SJCRH30 (cell line): ENCODE measurements around the gene HUS1. TPM values are rescaled to one million over a fixed set of nuclear protein-coding genes. Genes with fewer than 3 reads are reported as not detected.

Experiments used
- DNase-seq, 2 experiments: peaks; one replicate each; pipeline ENCODE4 v3.0.0-alpha.2; 2015 to 2020
- H3K27ac ChIP-seq: fragments of 250-450 bp; sonication (Bioruptor Pico); 2 replicates; pipeline ENCODE4 v1.5.1; 2020; ENCODE audit warnings: mild to moderate bottlenecking, moderate library complexity
- H3K27me3 ChIP-seq: fragments of 250-450 bp; sonication (Bioruptor Pico); 2 replicates; pipeline ENCODE4 v1.5.1; 2020; ENCODE audit warnings: mild to moderate bottlenecking, moderate library complexity
- H3K36me3 ChIP-seq: fragments of 250-450 bp; sonication (Bioruptor Pico); 2 replicates; pipeline ENCODE4 v1.5.1; 2020; ENCODE audit warnings: mild to moderate bottlenecking, moderate library complexity
- H3K4me1 ChIP-seq: fragments of 250-450 bp; sonication (Bioruptor Pico); 2 replicates; pipeline ENCODE4 v1.5.1; 2020; ENCODE audit warnings: mild to moderate bottlenecking, moderate library complexity
- H3K4me3 ChIP-seq: fragments of 250-450 bp; sonication (Bioruptor Pico); 2 replicates; pipeline ENCODE4 v1.5.1; 2020; ENCODE audit warnings: mild to moderate bottlenecking, moderate library complexity
- H3K9me3 ChIP-seq: fragments of 250-450 bp; sonication (Bioruptor Pico); replicated peaks from 2 replicates; pipeline ENCODE4 v1.5.1; 2020; ENCODE audit warnings: mild to moderate bottlenecking, moderate library complexity
- total RNA-seq: library from RNA; depleted of rRNA; stranded (reverse); fragments of >200 nt; shearing (Covaris generic); gene quantifications from 2 replicates; pipeline ENCODE4 v1.2.3, GENCODE V29; 2014

Gene HUS1
- total RNA-seq, 1 experiment from 2014 or later = 38.7 TPM

DNA sequence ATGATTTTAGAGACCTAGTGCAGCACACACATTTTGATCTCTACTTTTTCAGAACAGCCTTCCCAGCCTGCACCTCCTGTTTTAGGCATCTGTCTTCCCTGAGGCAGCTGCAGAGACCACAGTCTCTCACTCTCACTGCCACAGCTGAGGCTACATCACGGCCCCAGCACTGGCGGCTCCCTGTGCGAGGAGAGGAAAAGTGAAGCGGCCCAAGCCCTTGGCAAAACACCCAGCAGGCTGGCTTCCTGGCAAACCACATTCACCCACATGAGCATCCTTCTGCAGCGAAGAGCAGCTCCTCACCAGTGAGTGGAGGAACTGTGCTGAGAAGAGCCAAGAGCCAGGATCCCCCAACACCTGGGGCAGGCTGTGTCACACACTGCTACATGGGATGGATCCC is 14.0 kb downstream of the HUS1 start:
- H3K27me3 ChIP-seq = no peaks in the 10 kb centered on the region

DNA sequence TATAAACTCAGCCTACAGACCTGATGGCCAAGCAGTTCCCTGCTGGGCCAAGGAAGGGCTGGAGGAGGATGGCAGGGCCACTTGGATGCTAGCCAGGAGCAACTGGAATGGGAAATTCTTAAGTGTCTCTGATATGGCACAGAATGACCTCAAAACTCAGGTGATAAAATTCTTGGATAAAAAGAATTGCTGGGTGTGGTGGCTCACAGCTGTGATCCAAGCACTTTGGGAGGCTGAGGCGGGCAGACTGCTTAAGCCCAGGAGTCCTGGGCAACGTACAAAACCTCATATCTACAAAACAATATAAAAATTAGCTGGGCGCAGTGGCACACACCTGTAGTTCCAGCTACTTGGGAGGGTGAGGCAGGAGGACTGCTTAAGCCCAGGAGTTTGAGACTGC is 17.2 kb downstream of the HUS1 start:
- Histone ChIP-seq H3K36me3 (peaks cover 58% of the 10 kb centered on the region), H3K4me3 (no peak overlapping the region), H3K27ac (no peak overlapping the region), H3K27me3 (no peaks in the 10 kb centered on the region), H3K9me3 (0 out of 2 replicates have a peak, but pooled peaks cover 4% of the 10 kb centered on the region), H3K4me1 (no peaks in the 10 kb centered on the region)
- no peak for DNase-seq

More for the DNA sequence above, 14.0 kb downstream of the HUS1 start:
- peak in 1 of 2 experiments; percentile 20 for DNase-seq
- H3K9me3 ChIP-seq = 0 out of 2 replicates have a peak, but pooled peaks cover 4% of the 10 kb centered on the region
- no peaks in the 10 kb centered on the region for H3K4me1 ChIP-seq
- H3K36me3 ChIP-seq = peaks cover 67% of the 10 kb centered on the region
- no peak overlapping the region for H3K27ac ChIP-seq
- no peak overlapping the region for H3K4me3 ChIP-seq

GRCh38 chr7:47957156-47957555 is 22.3 kb downstream of the HUS1 start:
- H3K9me3 ChIP-seq = 0 out of 2 replicates have a peak, but pooled peaks cover 4% of the 10 kb centered on the region
- peaks cover 32% of the 10 kb centered on the region for H3K36me3 ChIP-seq
- DNase-seq = no peak
- no peak overlapping the region for H3K4me3 ChIP-seq
- peaks cover 22% of the 10 kb centered on the region for H3K4me1 ChIP-seq
- no peak overlapping the region for H3K27ac ChIP-seq
- no peaks in the 10 kb centered on the region for H3K27me3 ChIP-seq

DNA sequence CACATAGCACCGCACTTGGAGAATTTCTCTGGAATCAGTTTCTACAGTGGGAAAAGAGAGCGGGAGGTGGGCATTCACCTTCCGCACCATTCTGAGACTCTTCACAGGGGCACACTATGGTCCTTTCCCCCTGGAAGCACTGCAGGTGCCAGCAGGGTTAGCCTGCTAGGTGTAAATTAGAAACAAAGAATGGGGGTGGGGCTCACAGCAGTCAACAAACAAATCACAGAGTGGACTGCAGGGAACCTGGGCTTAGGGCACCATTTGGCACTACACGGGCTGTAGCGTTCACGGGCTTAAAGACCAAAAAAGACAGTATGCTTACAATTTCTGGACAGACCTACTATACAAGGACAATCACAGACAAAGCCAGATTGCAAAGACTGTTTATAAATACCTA is 23.2 kb downstream of the HUS1 start:
- Histone ChIP-seq H3K4me1 (peaks cover 22% of the 10 kb centered on the region), H3K36me3 (peaks cover 25% of the 10 kb centered on the region), H3K27me3 (no peaks in the 10 kb centered on the region), H3K4me3 (no peak overlapping the region), H3K9me3 (0 out of 2 replicates have a peak, but pooled peaks cover 4% of the 10 kb centered on the region), H3K27ac (no peak overlapping the region)
- DNase-seq = no peak

GRCh38 chr7:47954231-47954911 is 25.0 kb downstream of the HUS1 start:
- peak; percentile 54 to 77 for DNase-seq
- H3K36me3 ChIP-seq = peaks cover 18% of the 10 kb centered on the region
- H3K4me3 ChIP-seq = no peak overlapping the region

GRCh38 chr7:47953822-47954221 is 25.6 kb downstream of the HUS1 start:
- Histone ChIP-seq H3K27ac (peak overlapping the region; percentile 88), H3K27me3 (no peaks in the 10 kb centered on the region), H3K4me1 (peaks cover 22% of the 10 kb centered on the region), H3K9me3 (no peaks in the 10 kb centered on the region), H3K36me3 (peaks cover 18% of the 10 kb centered on the region), H3K4me3 (no peak overlapping the region)
- DNase-seq = peak in 1 of 2 experiments; percentile 46

More at GRCh38 chr7:47954231-47954911, 25.0 kb downstream of the HUS1 start:
- Histone ChIP-seq H3K4me1 (peaks cover 22% of the 10 kb centered on the region), H3K27ac (peak overlapping the region; percentile 88), H3K27me3 (no peaks in the 10 kb centered on the region), H3K9me3 (no peaks in the 10 kb centered on the region)

DNA sequence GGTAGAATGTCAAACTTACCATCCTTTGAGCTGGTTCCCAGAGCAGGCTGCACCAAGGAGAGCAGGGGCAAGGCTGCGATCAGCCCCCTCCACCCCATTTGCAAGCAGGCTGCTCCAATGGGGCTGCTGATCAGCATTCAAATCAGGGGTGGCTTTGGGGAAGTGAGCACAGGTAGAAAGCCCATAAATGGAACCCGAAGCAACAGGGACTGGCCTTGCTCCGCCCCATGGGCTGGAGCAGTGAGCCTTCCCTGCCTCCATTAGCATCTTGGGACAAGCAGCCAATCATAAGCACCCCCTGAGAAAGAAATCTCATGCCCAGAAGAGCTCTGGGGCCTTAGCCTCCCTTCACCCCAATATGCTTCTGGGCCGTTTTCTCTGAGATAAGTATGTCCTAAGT is 27.2 kb downstream of the HUS1 start:
- Histone ChIP-seq H3K9me3 (no peaks in the 10 kb centered on the region), H3K27ac (no peak overlapping the region), H3K4me1 (peaks cover 22% of the 10 kb centered on the region), H3K27me3 (no peaks in the 10 kb centered on the region), H3K4me3 (no peak overlapping the region), H3K36me3 (peaks cover 12% of the 10 kb centered on the region)
- DNase-seq = no peak

DNA sequence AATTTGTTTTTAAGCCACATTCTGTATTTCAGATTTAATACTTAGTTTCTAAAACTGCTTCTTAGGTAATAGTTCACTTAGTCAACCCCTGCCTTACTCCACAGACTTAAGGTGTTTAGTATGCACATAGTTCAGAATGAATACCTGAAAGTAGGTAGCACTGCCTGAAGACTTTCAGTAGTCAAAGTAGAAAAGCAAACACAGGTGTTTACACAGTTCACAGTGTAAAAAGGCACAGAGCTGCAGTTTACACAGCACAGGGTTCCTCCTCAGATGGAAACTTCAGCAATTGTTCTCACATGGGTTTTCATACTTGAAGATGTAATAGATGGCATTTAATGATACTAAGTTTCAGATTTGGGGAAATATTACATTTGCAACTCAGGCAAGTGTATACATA is 28.0 kb downstream of the HUS1 start:
- H3K27ac ChIP-seq = no peak overlapping the region
- H3K4me1 ChIP-seq = peaks cover 22% of the 10 kb centered on the region

GRCh38 chr7:47950714-47951113 is 28.7 kb downstream of the HUS1 start:
- H3K36me3 ChIP-seq = peaks cover 4% of the 10 kb centered on the region
- H3K4me3 ChIP-seq = no peak overlapping the region
- H3K27me3 ChIP-seq = no peaks in the 10 kb centered on the region
- H3K9me3 ChIP-seq = no peaks in the 10 kb centered on the region
- no peak overlapping the region for H3K27ac ChIP-seq
- peaks cover 20% of the 10 kb centered on the region for H3K4me1 ChIP-seq
- DNase-seq = no peak

More for the DNA sequence above, 28.0 kb downstream of the HUS1 start:
- H3K4me3 ChIP-seq = no peak overlapping the region
- no peaks in the 10 kb centered on the region for H3K27me3 ChIP-seq
- H3K36me3 ChIP-seq = peaks cover 7% of the 10 kb centered on the region
- no peaks in the 10 kb centered on the region for H3K9me3 ChIP-seq
- DNase-seq = no peak

- Histone ChIP-seq H3K27ac (no peak overlapping the region), H3K9me3 (no peaks in the 10 kb centered on the region), H3K36me3 (no peaks in the 10 kb centered on the region), H3K4me3 (no peak overlapping the region), H3K27me3 (no peaks in the 10 kb centered on the region), H3K4me1 (peaks cover 10% of the 10 kb centered on the region)
- DNase-seq = no peak
Observed at GRCh38 chr7:47949703-47950102, 29.7 kb downstream of the HUS1 start.

DNA sequence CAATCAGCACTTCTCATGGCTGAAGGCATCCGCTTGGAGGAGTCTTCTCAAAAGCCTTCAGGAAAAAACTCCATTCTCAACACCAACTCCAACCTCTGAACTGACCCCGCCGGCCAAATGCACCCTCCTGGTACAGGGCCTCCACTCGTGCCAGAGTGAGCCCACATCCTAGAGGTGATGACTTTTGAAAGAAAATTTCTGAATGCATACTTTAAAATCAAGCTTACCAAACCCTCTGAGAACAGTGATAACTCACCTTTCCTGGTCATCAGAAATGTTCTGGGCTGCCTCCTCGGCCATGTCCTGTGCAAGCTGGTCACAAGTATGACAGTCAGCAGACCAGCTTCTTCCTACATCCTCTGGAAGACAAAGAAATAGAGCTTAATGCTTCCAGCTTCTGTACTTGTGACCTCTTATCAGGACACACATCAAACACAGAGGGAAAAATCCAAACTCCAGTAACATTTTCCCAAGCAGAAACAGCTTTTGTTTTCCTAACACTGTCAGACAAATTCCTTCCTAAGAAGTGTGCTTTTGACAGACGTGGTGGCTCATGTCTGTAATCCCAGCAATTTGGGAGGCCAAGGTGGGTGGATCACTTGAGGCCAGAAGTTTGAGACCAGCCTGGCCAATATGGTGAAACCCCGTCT is 31.1 kb downstream of the HUS1 start, which contains the start of gene PKD1L1:
Gene PKD1L1, minus strand, starts transcription at position 326 of the 650 bp plus-strand sequence. Its CDS starts 26 bp downstream, at position 300.
- Histone ChIP-seq H3K27ac (no peak within 1 kb of the TSS), H3K4me1 (no peaks in the 10 kb centered on the region; the same call in 1 of the 2 replicates), H3K4me3 (no peak within 1 kb of the TSS), H3K36me3 (no peaks in the 10 kb centered on the region), H3K9me3 (no peaks in the 10 kb centered on the region), H3K27me3 (no peaks in the 10 kb centered on the region)
- no peak for DNase-seq

DNA sequence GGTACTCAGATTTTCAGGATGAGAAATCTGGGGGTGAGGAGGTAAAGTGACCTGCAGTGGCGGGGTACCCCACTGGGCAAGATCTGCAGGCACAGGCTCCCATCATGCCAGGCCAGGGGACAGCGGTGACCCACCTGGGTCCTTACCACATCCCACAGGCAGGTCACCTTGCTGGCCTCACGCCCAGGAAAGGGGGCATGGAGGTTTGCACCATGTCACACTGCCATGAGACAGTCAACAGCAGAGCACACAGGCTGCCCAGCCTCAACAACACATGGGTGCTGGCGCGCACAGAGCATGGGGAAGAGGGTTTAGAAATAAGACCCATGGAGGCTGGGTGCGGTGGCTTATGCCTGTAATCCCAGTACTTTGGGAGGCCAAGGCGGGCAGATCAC is 32.1 kb downstream of the HUS1 start:
- no peaks in the 10 kb centered on the region for H3K9me3 ChIP-seq
- no peaks in the 10 kb centered on the region for H3K36me3 ChIP-seq
- no peak overlapping the region for H3K4me3 ChIP-seq
- H3K27me3 ChIP-seq = no peaks in the 10 kb centered on the region
- no peak for DNase-seq
- no peaks in the 10 kb centered on the region; the same call in 1 of the 2 replicates for H3K4me1 ChIP-seq
- H3K27ac ChIP-seq = no peak overlapping the region

GRCh38 chr7:47946581-47947354 is 32.6 kb downstream of the HUS1 start:
- no peak for DNase-seq
- Histone ChIP-seq H3K27ac (no peak overlapping the region), H3K4me1 (no peaks in the 10 kb centered on the region; the same call in none of the 2 replicates), H3K9me3 (no peaks in the 10 kb centered on the region), H3K36me3 (no peaks in the 10 kb centered on the region), H3K27me3 (no peaks in the 10 kb centered on the region), H3K4me3 (no peak overlapping the region)

DNA sequence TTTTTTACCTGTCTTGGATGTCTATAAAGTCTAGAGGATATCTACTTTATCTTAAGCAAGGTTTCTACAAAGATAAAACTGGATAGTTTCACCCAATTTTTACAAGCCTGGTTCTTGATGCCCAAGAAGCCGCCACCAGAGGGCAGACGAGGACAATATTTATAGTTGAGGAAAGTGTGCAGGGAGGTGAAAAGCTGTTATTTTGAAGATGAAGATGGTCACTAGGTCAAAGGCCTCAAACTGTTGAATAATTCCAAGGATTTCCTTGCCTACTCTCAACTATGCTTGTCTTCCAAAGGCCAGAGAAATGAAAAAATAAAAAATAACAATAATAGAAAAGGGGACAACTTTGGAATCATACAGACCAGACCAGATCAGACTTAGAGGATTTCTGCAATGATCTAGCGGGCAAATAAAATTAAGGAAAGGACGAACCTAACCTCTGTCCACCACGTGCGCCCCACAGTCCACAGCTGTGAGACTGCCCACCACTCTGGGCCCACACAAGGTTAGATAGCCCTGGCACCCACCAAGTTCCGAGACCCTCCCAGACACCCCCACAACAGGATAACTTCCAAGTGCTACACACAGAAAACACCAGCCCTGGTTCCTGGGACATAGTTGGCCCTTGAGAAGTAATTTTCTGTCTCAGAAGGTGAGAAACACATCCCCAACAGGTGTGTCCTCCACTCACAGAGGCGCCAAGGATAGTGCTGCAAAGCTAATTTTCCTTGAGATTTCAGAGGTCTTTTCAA is 34.0 kb downstream of the HUS1 start:
- Histone ChIP-seq H3K9me3 (no peaks in the 10 kb centered on the region), H3K27ac (no peak overlapping the region), H3K4me1 (peaks cover 12% of the 10 kb centered on the region), H3K4me3 (no peak overlapping the region), H3K36me3 (no peaks in the 10 kb centered on the region), H3K27me3 (no peaks in the 10 kb centered on the region)
- peak; percentile 68 to 86 for DNase-seq
